ENCODE measurements around the gene FBN1.

Gene FBN1

GRCh38 chr15:48462688-48463087 lies 182.8 kb downstream of the FBN1 start:
- DNase-seq: no peak

DNA sequence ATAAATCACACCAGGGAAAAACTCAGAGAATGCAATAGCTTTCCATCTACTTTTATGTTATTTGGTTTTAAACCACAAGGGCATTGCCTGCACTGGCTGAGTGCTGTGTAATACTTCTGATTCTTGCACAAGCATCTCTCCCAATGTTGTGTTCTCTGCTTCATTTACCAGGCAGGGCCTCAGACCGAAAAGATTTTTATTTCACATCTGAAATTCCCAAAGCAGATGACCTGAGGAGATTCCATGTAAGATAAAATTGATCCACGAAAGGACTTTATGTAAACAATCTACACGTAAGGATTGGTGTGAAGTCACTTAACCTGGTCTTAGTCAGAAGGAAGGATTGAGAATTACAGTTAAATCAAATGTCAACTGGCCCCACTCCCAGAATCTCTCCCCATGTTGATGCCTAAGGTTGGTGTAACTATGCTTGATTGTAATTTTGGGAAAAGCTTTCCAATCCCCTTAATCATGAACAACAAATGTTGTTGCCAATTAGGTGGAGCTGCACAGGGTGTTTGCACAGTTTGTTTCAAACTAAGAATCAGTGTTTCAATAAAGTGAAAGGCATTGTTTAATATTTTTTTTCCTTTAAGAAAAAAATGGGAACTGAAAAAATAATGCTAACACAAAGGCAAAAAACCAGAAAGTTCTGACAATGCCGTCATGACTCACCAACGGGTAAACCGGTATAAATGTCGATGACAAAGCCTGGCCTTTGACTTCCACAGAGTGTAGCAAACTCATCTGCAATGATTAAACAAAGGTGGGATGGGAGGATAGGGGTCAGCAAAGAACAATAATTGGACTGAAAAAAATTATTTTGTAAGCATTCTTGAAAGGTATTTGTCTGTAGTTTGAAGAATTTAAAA lies 185.7 kb downstream of the FBN1 start:
- no peak for DNase-seq

DNA sequence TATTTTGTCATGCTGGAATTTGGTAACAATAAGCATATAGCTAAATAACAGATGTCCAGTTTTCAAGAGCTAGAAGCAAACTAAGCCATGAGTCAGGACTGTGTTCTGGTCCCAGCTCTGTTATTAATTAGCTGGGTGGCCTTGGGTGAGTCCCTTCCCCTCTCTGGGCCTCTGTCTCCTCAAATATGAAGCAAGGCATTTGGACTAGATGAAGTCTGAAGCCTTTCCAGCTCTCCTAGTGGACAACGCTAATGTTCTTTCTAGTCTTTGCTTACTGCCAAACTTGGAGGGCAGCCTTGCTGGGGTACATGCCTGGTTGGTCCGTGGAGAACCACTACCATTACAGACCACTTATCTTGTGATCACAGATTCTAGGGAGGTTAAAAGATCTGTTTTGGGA lies 186.6 kb downstream of the FBN1 start:
- DNase-seq: no peak

DNA sequence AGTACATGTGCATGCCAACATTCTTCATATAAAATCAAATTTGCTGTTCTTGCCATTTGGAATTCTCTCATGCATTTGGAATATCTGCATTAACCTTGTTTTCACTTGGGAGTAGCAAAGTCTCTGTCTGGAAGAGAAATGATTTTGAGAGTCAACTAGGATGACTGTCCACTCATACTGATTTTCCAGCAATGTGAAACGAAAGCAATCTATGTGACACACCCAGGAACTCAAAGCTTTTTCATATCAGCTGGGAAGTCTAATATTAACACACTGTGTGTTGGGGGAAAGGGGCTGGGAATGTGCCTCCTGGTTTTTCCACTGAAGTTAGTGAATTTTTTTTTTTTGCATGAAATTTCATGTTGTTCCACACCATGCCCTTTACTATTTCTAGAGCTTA lies 189.4 kb downstream of the FBN1 start:
- no peak for DNase-seq

GRCh38 chr15:48451736-48452135 lies 193.8 kb downstream of the FBN1 start:
- no peak for DNase-seq

DNA sequence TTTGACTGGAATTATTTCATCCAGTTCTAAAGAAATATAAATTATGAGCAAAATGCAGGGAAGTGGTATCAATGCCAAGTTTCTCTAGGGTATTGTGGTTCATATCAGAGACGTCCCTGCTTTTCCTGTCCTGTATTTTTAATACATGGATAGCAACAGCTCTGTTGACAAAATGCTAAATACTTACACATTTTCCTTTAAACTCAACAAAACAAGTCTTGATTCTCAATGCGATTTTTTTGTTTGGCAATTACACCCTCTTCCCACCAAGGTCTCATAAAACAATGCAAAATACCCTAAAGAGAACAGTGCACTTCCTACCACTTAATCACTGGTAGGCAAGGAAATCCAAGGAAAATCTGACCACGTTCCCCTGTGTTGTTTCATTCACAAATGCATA lies 194.3 kb downstream of the FBN1 start:
- DNase-seq: no peak

DNA sequence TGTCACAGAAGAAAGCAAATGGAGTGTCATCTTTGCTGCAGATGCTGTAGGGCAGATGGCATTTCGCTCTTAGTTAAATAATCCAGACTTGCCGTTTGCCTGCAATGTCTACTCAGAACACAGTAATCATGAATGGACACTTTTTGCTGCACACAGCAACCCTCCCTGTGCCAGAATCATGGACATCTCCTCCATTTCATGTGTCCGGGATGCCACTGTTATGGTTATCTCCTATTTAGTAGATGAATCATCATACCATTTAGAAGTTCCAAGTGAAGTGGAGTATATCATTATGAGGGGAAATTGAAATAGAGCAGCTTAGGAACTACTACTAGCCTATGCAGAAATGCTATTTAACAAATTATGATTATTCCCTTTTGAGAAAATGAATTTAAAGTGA lies 195.8 kb downstream of the FBN1 start:
- no peak for DNase-seq

GRCh38 chr15:48447657-48448056 lies 197.9 kb downstream of the FBN1 start:
- no peak for DNase-seq

GRCh38 chr15:48447058-48447457 lies 198.5 kb downstream of the FBN1 start:
- DNase-seq: no peak

- no peak for DNase-seq
Measured at GRCh38 chr15:48442011-48442410, 203.5 kb downstream of the FBN1 start.

DNA sequence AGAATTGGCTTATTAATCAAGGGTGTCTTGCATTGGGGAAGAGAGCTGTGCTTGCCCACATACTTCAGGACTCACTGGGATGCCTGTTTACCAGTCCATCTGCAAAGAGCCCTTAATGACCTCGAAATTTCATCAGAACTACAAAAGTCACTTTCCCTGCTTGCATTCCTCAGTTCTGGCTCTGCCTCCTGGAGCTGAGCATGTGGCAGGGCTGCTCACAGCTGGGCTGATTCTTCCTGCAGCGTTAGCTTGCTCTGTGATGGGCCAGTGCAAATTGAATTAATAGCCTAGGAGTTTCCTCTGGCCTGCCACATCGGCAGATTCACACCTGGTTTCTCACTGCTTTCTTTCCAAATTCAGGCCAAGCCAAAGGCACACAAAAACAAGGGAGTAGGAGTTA lies 205.4 kb downstream of the FBN1 start:
- no peak for DNase-seq

DNA sequence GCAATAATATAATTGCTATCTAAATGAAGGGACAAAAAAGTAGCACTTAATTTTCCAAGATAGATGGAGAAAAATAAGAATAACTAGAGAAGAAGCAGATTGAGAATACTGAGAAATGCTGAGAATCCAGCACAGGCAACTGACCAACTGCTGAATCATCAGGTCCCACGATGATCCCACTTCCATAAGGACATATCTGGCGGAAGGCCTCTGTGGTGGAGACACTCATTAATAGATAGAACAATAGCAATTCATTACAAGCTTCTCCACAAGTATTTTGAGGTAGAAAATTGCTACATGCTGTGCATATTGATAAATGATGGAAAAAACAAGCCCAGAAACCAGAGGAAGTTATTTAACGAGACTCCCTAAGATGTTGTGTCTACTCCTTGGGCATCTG lies 208.3 kb downstream of the FBN1 start:
- DNase-seq: no peak

DNA sequence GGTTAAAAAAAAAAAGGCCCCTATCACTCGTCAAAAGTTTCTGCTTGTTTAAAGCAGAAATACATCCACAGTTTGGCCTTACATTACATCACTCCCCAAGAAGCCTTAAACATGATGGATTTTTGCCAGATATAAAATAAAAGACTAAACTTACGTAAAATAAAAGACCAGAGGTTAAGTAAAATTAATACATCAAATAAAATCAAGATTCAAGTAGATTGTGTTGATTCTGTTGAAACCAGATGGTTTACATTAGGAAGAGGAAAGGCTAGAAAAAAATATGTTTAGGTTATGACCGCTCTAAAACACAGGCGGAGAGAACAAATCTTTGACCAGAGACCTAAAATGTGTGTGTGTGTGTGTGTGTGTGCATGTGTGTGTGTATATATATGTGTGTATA lies 210.2 kb downstream of the FBN1 start:
- DNase-seq: no peak

DNA sequence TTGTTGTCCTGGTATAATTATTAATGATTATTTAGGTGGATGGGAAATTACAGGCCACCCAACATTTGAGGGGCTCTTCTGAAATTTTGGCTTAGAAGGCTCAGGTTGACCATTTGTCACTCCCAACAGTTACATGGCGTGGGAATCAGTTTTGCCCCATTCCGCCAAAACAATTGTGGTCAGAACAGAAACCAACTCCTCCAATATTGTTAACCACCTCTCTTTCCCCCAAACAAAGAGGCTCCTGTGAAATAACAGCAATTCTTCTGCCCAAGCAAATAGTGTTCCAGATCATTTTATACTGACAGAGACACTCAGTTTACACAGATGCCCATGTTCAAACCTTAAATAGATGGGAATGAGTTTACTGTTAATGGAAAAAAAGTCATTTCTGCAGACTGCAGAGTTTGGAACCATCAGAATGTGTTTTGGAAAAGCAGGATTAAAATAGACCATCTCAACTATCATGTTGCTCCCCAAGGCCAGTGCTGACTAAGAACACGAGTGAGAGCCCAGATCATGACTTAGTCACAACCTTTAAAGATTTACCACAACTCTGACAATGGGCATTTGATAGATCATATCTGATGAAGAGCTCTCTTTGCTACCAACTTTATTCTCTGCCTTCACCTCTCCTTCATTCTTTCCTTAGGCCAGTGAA lies 212.2 kb downstream of the FBN1 start:
- DNase-seq: peak in 1 of 2 donors; percentile 7

DNA sequence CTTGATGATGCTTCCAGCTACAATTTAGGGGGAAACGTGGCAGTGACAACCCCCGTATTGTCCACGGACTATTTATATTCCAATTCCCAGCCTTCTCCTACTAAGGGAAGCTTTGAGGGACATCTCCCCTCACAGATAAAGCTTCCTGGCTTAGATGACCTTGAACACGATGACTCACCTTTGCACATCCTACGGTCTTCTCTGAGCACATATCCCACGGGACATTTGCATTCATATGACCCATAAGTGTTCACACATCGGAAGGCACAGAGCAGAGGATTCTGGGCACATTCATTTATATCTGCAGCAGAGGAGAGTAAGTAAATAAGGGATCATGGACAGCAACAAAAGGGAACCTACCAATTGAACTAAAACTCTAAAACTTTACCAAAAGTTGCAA lies 212.8 kb downstream of the FBN1 start:
- no peak for DNase-seq

GRCh38 chr15:48427960-48428547 lies 217.5 kb downstream of the FBN1 start:
- no peak for DNase-seq

- no peak for DNase-seq
Measured at GRCh38 chr15:48427479-48427878, 218.0 kb downstream of the FBN1 start.

DNA sequence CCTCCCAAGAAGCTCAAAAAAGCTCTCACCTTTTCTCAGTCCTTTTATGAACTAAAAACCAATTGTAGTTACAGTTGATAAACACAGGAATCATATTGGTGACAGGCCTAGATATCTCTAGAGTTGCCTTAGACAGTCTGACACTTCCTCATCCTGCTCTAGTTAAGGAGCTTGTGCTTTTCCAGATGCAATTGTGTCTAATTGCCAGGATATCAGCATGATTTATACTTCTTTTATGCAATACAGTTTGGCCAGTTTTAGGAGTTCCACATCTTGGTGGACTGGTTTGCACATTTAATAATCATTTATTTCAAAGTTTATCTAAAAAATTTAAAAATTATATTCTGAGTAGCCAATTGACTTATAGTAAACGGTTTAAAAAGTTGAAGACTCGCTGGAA lies 218.6 kb downstream of the FBN1 start:
- DNase-seq: no peak

- DNase-seq: no peak
Measured at GRCh38 chr15:48426044-48426443, 219.5 kb downstream of the FBN1 start.

GRCh38 chr15:48425051-48425450 lies 220.5 kb downstream of the FBN1 start:
- DNase-seq: no peak

DNA sequence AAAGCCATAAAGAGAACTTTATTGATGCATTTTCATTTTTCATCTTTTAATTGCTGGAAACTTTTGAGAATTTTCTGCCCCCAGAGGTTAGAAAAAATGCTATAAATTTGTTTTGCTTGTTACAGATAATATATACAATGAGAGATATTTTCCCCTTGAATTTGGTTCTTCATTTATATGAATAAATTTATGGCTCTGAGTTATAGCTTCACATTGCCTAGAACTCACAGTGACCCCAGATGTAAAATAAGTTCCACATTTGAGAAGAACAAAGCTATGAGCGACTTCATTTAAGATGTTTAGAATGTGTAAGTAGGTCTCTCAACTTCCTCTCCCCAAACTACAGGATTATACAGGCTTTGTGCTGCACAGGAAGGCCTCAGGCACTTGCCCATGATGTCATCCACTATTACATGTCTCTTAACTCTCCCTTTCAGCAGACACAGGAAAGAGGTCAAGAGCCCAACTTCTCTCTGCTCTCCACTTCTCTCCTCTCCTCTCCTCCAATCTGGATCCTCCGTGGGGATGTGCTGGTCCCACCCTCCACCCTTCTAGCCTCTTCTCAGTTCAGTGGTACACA lies 221.5 kb downstream of the FBN1 start:
- no peak for DNase-seq

- DNase-seq: no peak
Measured at GRCh38 chr15:48423342-48423741, 222.2 kb downstream of the FBN1 start.

DNA sequence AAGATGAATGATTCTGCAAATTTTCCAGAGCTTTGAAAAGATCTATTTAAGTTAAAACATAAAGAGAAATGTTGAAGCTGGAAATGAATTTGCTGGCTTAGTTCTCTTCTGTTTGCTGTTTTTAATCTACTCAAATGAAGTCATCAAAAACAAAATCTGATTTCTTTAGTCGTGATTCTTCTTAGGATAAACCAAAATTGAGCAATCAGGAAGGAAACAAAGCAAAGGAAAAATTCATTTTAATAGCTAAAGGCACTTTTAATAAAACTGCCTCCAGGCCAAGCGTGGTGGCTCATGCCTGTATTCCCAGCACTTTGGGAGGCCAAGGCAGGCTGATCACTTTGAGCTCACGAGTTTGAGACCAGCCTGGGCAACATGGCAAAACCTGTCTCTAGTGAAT lies 223.1 kb downstream of the FBN1 start:
- DNase-seq: no peak

GRCh38 chr15:48421362-48421761 lies 224.1 kb downstream of the FBN1 start:
- DNase-seq: no peak

Measured in stimulated activated CD4-positive, alpha-beta T cell treated with anti-CD3 and anti-CD28 coated beads, Interleukin-2, amount 100 ng/mL, for 24 hours (primary cell).